Upper lobe of left lung (tissue), 6 donors: ENCODE data around the gene RWDD2A. TPM values are rescaled to one million over a fixed set of nuclear protein-coding genes. Genes with fewer than 3 reads are reported as not detected.

Experiments used
- ATAC-seq, 2 donors: fragments of 200-7000 bp; cut with Tn5 transposase; one replicate each; pipeline ENCODE4 v1.9.1; 2022; ENCODE audit warnings: mild to moderate bottlenecking in 2 of 2, moderate library complexity in 2 of 2; ENCODE audit not compliant: low FRiP score in 2 of 2
- DNase-seq, 2 donors: peaks; one replicate each; pipeline ENCODE4 v3.0.0-alpha.2; 2019 to 2020
- H3K27ac ChIP-seq, 4 donors: fragments of 200-600 bp; sonication (generic); one replicate each; pipeline ENCODE4 v1.5.1; 2016 to 2019
- H3K27me3 ChIP-seq, 4 donors: fragments of 200-600 bp; sonication (generic); one replicate each; pipeline ENCODE4 v1.5.1; 2017 to 2019
- H3K36me3 ChIP-seq, 4 donors: fragments of 200-600 bp; sonication (generic); one replicate each; pipeline ENCODE4 v1.5.1; 2016 to 2019
- H3K4me1 ChIP-seq, 4 donors: fragments of 200-600 bp; sonication (generic); one replicate each; pipeline ENCODE4 v1.5.1; 2018 to 2019
- H3K4me3 ChIP-seq, 4 donors: fragments of 200-600 bp; sonication (generic); one replicate each; pipeline ENCODE4 v1.5.1; 2017 to 2019; ENCODE audit warnings: mild to moderate bottlenecking in 2 of 4, moderate library complexity in 1 of 4
- H3K9me3 ChIP-seq, 4 donors: fragments of 200-600 bp; sonication (generic); one replicate each; pipeline ENCODE4 v1.5.1; 2018 to 2019
- CTCF ChIP-seq, 6 experiments: fragments of 450-650 bp in 4 of 6; fragments of 200-600 bp in 2 of 6; sonication (generic) in 2 of 6; IDR thresholded peaks; one replicate each; pipeline ENCODE4 v1.5.1; 2016 to 2019; ENCODE audit warnings: antibody characterized with exemption in 6 of 6
- EP300 ChIP-seq, 4 donors: sonication (generic); formaldehyde crosslinking; IDR thresholded peaks; one replicate each; pipeline ENCODE4 v1.5.1; 2017; ENCODE audit warnings: antibody characterized with exemption in 4 of 4, control low read depth in 2 of 4
- POLR2A ChIP-seq, 4 donors: fragments of 450-650 bp; IDR thresholded peaks; one replicate each; pipeline ENCODE4 v1.5.1; 2016 to 2017; ENCODE audit warnings: antibody characterized with exemption in 4 of 4, mild to moderate bottlenecking in 2 of 4
- POLR2AphosphoS5 ChIP-seq, 2 donors: sonication (generic); formaldehyde crosslinking; IDR thresholded peaks; one replicate each; pipeline ENCODE4 v1.5.1; 2017; ENCODE audit warnings: antibody characterized with exemption in 2 of 2
- WGBS, 2 donors: methylation state at CpG; one replicate each; pipeline ENCODE4 v1.1.5; 2017 to 2018; 5-methylcytosine and 5-hydroxymethylcytosine counted together
- total RNA-seq, 6 donors: library from RNA; depleted of rRNA in 4 of 6; stranded (reverse); fragments of >200 nt in 4 of 6; gene quantifications; one replicate each; pipeline versions ENCODE4 v1.1.0 to v1.2.1, GENCODE V29; 2016 to 2021
- donor health status: DM: no; HTN: no; CAD: no; lungs with moderate emphysema.
- donor health status: DM: no; HTN: yes; CAD: no; lungs with severe emphysema.

The RWDD2A gene
- 1 to 10 TPM; 2.3 to 5.2 (median 3.7) TPM for total RNA-seq

DNA sequence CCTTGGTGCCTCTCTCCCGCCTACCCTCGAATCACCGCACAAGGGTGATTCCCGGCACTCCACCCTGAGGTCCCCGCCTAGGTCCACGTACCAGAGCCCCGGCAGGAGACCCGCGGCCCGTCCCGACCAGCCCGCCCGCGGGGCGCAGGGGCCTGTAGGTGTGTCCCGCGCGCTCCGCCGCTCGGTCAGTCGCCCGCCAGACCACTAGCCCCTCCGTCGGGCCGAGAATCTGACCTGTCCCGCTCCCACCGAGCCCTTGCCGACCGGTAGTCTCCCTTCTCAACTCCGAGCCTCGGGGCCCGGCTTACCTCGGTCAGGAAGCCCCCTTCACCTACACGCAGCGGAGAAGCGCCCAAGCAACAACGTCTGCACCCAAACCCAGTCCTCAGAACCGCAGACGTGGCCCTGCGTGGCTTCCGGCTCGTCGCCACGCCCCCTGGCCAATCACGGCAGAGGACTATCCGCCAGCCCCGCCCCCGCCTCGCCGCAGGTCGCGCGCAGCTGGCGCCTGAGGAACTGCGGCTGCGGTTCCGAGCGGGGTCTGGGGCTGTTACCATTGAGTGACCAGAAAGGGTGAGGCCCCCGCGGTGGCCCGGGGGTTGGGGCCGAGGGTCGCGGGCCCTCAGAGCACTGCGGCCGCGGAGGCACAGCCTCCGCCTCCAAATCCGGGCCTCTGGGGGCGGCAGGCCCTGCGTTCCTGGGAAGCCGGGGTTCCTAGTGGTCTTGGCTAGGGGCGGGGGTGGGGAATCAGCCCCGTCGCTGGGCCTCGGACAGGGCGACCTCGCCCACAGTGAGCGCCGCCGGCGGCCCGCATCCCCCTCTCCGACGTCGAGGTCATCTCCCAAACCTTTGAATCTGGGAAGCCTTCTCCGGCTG lies at the start of gene RWDD2A, which contains the start of gene PGM3:
TSS of gene RWDD2A (plus strand) at position 487 of the 876 bp plus-strand sequence. CDS start 1,095 bp downstream, outside the sequence.
TSS of gene PGM3 (minus strand) at position 395 of the 876 bp plus-strand sequence. CDS start 2,253 bp downstream, outside the sequence.
- DNase-seq, result peak; percentile 94 to 98
- Histone ChIP-seq H3K9me3 (no peaks in the 10 kb centered on the region), H3K36me3 (peaks cover 0 to 11% (median 0%) of the 10 kb centered on the region in 4 donors), H3K27ac (peak within 1 kb of the TSS; percentile 84 to 90 (median 84)), H3K4me1 (peaks cover 14 to 35% (median 21%) of the 10 kb centered on the region in 4 donors), H3K4me3 (peak within 1 kb of the TSS; percentile 77 to 95 (median 90)), H3K27me3 (no peaks in the 10 kb centered on the region)
- TF ChIP-seq POLR2A (IDR thresholded peaks at IDR 0.05) (peak; percentile 50 to 92 (median 86)), CTCF (IDR thresholded peaks at IDR 0.05) (peak in 1 of 6 experiments; percentile 21), POLR2AphosphoS5 (IDR thresholded peaks at IDR 0.05) (peak; percentile 89 to 95), EP300 (IDR thresholded peaks at IDR 0.05) (no peak)
- 1% methylated on average over 25 to 28 of the region's 88 CpGs for WGBS, 2 donors
- ATAC-seq, result peak; percentile 96 to 99

DNA sequence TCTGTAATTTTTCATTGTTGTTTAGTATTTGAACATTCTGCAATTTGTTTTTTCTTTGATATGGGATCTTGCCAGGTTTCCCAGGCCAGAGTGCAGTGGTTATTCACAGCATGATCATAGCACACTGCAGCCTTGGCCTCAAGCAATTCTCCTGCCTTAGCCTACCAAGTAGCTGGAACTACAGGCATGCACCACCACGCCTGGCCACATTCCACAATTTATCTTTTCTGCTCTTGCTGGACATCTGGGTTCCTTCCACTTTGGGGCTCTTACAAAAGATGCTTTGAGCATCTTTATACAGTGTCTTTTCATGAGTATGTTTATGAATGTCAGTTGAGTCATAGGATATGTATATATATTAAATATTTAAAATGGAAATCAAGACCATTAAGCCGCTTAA lies 42.0 kb upstream of the RWDD2A start:
- TF ChIP-seq POLR2AphosphoS5 (IDR thresholded peaks at IDR 0.05) (no peak), EP300 (IDR thresholded peaks at IDR 0.05) (no peak), POLR2A (IDR thresholded peaks at IDR 0.05) (no peak), CTCF (IDR thresholded peaks at IDR 0.05) (no peak)
- peaks cover 0 to 82% (median 25%) of the 10 kb centered on the region in 4 donors for H3K36me3 ChIP-seq
- H3K27me3 ChIP-seq, result no peaks in the 10 kb centered on the region
- no peaks in the 10 kb centered on the region for H3K4me1 ChIP-seq
- WGBS, 2 donors, result 94 to 99% methylated on average over 2 of the region's 2 CpGs
- no peak overlapping the region for H3K27ac ChIP-seq
- DNase-seq (no peak), ATAC-seq (no peak)
- no peaks in the 10 kb centered on the region for H3K9me3 ChIP-seq
- H3K4me3 ChIP-seq, result no peak overlapping the region

- ATAC-seq, result no peak
- no peak for DNase-seq
- Histone ChIP-seq H3K36me3 (peaks cover 0 to 81% (median 29%) of the 10 kb centered on the region in 4 donors), H3K27me3 (no peaks in the 10 kb centered on the region), H3K4me3 (no peak overlapping the region), H3K4me1 (no peaks in the 10 kb centered on the region), H3K27ac (no peak overlapping the region), H3K9me3 (no peaks in the 10 kb centered on the region)
- 85 to 94% methylated on average over 1 of the region's 1 CpG for WGBS, 2 donors
- TF ChIP-seq POLR2AphosphoS5 (IDR thresholded peaks at IDR 0.05), result no peak
- no peak for TF ChIP-seq EP300 (IDR thresholded peaks at IDR 0.05)
- no peak for TF ChIP-seq POLR2A (IDR thresholded peaks at IDR 0.05)
- no peak for TF ChIP-seq CTCF (IDR thresholded peaks at IDR 0.05)
These were observed 40.2 kb upstream of the RWDD2A start for GRCh38 chr6:83152913-83153312.

GRCh38 chr6:83153883-83154521 lies 39.2 kb upstream of the RWDD2A start:
- no peak for ATAC-seq
- no peak overlapping the region for H3K27ac ChIP-seq
- 90 to 93% methylated on average over 4 of the region's 4 CpGs for WGBS, 2 donors
- H3K9me3 ChIP-seq, result no peaks in the 10 kb centered on the region
- H3K4me1 ChIP-seq, result no peaks in the 10 kb centered on the region
- TF ChIP-seq CTCF (IDR thresholded peaks at IDR 0.05) (no peak), EP300 (IDR thresholded peaks at IDR 0.05) (no peak), POLR2A (IDR thresholded peaks at IDR 0.05) (no peak), POLR2AphosphoS5 (IDR thresholded peaks at IDR 0.05) (no peak)
- H3K27me3 ChIP-seq, result no peaks in the 10 kb centered on the region
- H3K4me3 ChIP-seq, result no peak overlapping the region
- DNase-seq, result no peak
- H3K36me3 ChIP-seq, result peaks cover 0 to 83% (median 31%) of the 10 kb centered on the region in 4 donors
